Lower lobe of right lung (tissue), 2 donors: ENCODE measurements around the gene MDFIC. TPM values are rescaled to one million over a fixed set of nuclear protein-coding genes. Genes with fewer than 3 reads are reported as not detected.

Source experiments
- ATAC-seq, 2 donors: fragments of 200-7000 bp; cut with Tn5 transposase; one replicate each; pipeline ENCODE4 v1.9.1; 2020 to 2022; ENCODE audit warnings: mild to moderate bottlenecking in 2 of 2, moderate library complexity in 2 of 2
- DNase-seq: peaks from one replicate; pipeline ENCODE4 v3.0.0-alpha.2; 2020
- H3K27ac ChIP-seq: fragments of 200-600 bp; one replicate; pipeline ENCODE4 v1.8.0; 2022
- H3K27me3 ChIP-seq: fragments of 200-600 bp; one replicate; pipeline ENCODE4 v1.8.0; 2022; ENCODE audit warnings: low read depth
- H3K36me3 ChIP-seq: fragments of 200-600 bp; one replicate; pipeline ENCODE4 v1.8.0; 2022; ENCODE audit warnings: mild to moderate bottlenecking
- H3K4me1 ChIP-seq: fragments of 200-600 bp; one replicate; pipeline ENCODE4 v1.8.0; 2022
- H3K4me3 ChIP-seq: fragments of 200-600 bp; one replicate; pipeline ENCODE4 v1.8.0; 2022; ENCODE audit warnings: mild to moderate bottlenecking
- H3K9me3 ChIP-seq: fragments of 200-600 bp; one replicate; pipeline ENCODE4 v1.8.0; 2022
- intact Hi-C: fragments of 100-400 bp; cut with DNase I; formaldehyde crosslinking; loops from one replicate; pipeline ENCODE4 v1.11.0; 2022
- total RNA-seq: library from RNA; stranded (reverse); fragmentation: NEBNext Ultra II Directional; extraction: Animal tissue kit (Norgen Biotek cat#: 25700); gene quantifications from one replicate; pipeline ENCODE4 v1.2.1, GENCODE V29; 2021
- TF ChIP-seq, protein P1 (sequence below): fragments of 200-600 bp; IDR thresholded peaks from one replicate; pipeline ENCODE4 v1.8.0; 2022; ENCODE audit warnings: antibody characterized with exemption, mild to moderate bottlenecking
- donor health status: DM: no; HTN: yes; CAD: no; lungs with severe emphysema.

MDFIC gene
- total RNA-seq, 1 donor from 2014 or later, result 46.3 TPM

DNA sequence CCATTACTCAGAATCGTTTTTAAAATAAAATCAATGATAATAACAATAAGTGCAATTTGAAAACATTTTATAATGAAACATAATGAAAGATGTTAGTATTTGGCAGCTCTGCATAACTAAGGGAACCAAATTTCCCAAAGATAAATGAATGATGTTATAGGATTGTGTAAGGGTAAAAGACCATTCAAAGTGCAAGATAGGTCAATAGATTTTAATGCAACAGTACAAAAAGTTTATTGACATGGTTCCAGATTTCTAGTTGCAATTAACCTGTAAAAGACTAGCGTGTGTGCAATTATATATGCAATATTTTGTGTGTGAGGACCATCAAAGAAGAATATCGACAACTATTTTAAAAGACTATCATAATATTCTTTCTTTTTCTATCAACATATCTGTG is 122.3 kb downstream of the MDFIC start:
- DNase-seq, result no peak
- Histone ChIP-seq H3K4me3 (no peak overlapping the region), H3K4me1 (no peaks in the 10 kb centered on the region), H3K27me3 (no peaks in the 10 kb centered on the region), H3K36me3 (no peaks in the 10 kb centered on the region), H3K9me3 (no peaks in the 10 kb centered on the region), H3K27ac (no peak overlapping the region)
- TF ChIP-seq, protein P1, sequence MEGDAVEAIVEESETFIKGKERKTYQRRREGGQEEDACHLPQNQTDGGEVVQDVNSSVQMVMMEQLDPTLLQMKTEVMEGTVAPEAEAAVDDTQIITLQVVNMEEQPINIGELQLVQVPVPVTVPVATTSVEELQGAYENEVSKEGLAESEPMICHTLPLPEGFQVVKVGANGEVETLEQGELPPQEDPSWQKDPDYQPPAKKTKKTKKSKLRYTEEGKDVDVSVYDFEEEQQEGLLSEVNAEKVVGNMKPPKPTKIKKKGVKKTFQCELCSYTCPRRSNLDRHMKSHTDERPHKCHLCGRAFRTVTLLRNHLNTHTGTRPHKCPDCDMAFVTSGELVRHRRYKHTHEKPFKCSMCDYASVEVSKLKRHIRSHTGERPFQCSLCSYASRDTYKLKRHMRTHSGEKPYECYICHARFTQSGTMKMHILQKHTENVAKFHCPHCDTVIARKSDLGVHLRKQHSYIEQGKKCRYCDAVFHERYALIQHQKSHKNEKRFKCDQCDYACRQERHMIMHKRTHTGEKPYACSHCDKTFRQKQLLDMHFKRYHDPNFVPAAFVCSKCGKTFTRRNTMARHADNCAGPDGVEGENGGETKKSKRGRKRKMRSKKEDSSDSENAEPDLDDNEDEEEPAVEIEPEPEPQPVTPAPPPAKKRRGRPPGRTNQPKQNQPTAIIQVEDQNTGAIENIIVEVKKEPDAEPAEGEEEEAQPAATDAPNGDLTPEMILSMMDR, result no peak
- no peak for ATAC-seq
- intact Hi-C loops, result no loop called here

DNA sequence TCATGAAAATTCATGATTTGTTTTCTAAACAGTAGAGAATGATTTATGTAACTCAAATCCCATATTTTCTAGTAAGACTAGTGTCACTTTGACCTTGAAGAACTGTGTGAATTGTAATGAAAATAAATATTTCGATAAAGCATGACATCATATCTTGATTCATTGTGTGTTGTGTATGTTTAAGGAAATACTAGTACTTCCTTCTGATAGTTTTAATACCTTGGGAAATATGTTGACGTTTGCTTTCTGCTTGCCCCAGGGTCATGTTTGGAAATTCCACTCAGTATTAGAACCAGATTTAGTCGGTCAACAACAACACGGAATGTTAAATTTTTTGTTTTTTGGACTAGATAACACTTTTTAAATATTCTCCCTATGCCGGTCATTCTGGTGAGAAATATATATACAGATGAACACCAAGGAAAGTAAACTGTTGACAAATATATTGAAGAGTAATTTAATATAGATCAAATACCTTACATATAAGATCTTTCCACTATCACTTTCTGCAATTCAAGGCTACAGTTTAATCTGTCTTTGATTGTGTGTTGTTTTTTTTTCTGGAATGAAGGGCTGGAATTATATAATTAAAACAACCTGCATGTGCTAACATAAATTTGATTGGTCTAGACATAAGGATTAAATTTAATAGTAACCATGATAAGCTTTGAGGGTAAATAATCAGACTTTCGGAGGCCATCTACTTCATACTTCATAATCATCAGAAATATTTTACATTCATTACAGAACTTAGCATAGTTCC is 126.2 kb downstream of the MDFIC start:
- H3K4me3 ChIP-seq, result no peak overlapping the region
- H3K4me1 ChIP-seq, result no peaks in the 10 kb centered on the region
- H3K27me3 ChIP-seq, result no peaks in the 10 kb centered on the region
- intact Hi-C loops, result no loop called here
- TF ChIP-seq, protein P1, result no peak
- no peak overlapping the region for H3K27ac ChIP-seq
- no peaks in the 10 kb centered on the region for H3K9me3 ChIP-seq
- ATAC-seq (no peak), DNase-seq (no peak)
- H3K36me3 ChIP-seq, result no peaks in the 10 kb centered on the region

DNA sequence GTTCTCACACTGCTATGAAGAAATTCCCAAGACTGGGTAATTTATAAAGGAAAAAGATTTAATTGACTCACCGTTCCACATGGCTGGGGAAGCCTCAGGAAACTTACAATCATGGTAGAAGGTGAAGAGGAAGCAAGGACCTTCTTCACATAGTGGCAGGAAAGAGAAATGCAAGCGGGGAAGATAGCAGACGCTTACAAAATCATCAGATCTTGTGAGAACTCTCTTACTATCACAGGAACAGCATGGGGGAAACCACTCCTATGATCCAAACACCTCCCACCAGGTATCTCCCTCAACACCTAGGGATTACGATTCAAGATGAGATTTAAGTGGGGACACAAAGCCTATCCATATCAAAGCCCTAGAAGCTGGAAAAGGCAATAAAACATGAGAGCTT is 130.8 kb downstream of the MDFIC start:
- Histone ChIP-seq H3K4me1 (no peaks in the 10 kb centered on the region), H3K27ac (no peak overlapping the region), H3K36me3 (no peaks in the 10 kb centered on the region), H3K9me3 (no peaks in the 10 kb centered on the region), H3K4me3 (no peak overlapping the region), H3K27me3 (no peaks in the 10 kb centered on the region)
- ATAC-seq, result no peak
- DNase-seq, result no peak
- intact Hi-C loops, result no loop called here
- TF ChIP-seq, protein P1, result no peak

DNA sequence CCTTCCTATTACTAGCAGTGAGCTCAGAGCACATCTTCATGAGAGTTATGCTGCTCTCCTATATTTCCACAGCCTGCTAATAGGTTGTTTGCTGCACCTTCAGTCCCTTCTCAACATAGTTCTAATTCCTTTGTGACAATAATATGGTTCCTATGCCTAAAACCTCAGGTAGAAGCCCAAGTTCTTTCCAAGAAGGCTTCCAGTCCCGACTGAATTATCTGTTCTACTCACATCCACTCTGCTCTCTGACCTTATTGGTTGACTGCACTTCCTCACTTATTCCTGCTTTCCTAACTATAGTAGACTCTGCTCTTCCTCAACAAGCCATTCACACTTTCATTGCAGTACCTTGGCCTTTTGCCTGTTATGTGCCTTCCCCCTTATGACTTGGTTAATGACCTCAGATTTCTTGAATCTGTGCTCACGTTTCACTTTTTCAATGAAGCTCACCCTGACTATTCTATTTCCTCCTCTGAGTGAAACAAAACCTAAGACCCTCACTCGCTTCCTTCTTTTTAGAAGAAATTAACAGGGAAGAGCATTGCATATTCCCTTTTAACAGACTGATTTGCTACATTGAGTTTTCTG is 132.7 kb downstream of the MDFIC start:
- Histone ChIP-seq H3K27ac (no peak overlapping the region), H3K36me3 (no peaks in the 10 kb centered on the region), H3K27me3 (no peaks in the 10 kb centered on the region), H3K4me3 (no peak overlapping the region), H3K9me3 (no peaks in the 10 kb centered on the region), H3K4me1 (peaks cover 5% of the 10 kb centered on the region)
- ATAC-seq (peak in 1 of 2 donors; percentile 27), DNase-seq (no peak)
- TF ChIP-seq, protein P1, result no peak
- intact Hi-C loops, result no loop called here

DNA sequence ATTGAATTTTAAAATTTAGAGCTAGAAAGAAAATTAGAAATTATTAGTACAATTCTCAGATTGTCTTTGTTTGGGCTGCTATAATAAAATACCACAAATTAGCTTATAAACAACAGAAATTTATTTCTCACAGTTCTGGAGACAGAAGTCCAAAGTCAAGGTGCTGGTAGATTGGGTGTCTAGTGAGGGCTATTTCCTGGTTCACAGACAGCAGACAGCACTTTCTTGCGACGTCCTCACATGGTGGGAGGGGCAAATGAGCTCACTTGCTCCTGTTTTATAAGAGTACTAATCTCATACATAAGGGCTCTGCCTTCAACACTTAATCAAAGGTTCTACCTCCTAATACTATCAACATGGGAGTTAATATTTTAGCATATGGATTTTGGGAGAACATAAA is 134.1 kb downstream of the MDFIC start:
- no peak overlapping the region for H3K4me3 ChIP-seq
- intact Hi-C loops, result no loop called here
- no peaks in the 10 kb centered on the region for H3K36me3 ChIP-seq
- no peak for ATAC-seq
- no peak overlapping the region for H3K27ac ChIP-seq
- H3K4me1 ChIP-seq, result peaks cover 5% of the 10 kb centered on the region
- no peaks in the 10 kb centered on the region for H3K27me3 ChIP-seq
- TF ChIP-seq, protein P1, result no peak
- DNase-seq, result no peak
- no peaks in the 10 kb centered on the region for H3K9me3 ChIP-seq
